OCI-LY7 (cell line): ENCODE results near the gene SH3RF3.

Source experiments
- EZH2phosphoT487 ChIP-seq: fragments of 200-600 bp; sonication (generic); IDR thresholded peaks from 2 replicates; pipeline ENCODE4 v1.6.1; 2018; ENCODE audit warnings: low read depth, borderline replicate concordance, mild to moderate bottlenecking, mixed run types, antibody characterized with exemption, low read length, moderate library complexity, mixed read lengths
- TF ChIP-seq, protein P1 (sequence below): fragments of 200-600 bp; sonication (generic); conservative IDR thresholded peaks from 2 replicates; pipeline ENCODE4 v1.5.1; 2014; ENCODE audit warnings: mild to moderate bottlenecking, antibody characterized with exemption, low read length, moderate library complexity, mixed read lengths

DNA sequence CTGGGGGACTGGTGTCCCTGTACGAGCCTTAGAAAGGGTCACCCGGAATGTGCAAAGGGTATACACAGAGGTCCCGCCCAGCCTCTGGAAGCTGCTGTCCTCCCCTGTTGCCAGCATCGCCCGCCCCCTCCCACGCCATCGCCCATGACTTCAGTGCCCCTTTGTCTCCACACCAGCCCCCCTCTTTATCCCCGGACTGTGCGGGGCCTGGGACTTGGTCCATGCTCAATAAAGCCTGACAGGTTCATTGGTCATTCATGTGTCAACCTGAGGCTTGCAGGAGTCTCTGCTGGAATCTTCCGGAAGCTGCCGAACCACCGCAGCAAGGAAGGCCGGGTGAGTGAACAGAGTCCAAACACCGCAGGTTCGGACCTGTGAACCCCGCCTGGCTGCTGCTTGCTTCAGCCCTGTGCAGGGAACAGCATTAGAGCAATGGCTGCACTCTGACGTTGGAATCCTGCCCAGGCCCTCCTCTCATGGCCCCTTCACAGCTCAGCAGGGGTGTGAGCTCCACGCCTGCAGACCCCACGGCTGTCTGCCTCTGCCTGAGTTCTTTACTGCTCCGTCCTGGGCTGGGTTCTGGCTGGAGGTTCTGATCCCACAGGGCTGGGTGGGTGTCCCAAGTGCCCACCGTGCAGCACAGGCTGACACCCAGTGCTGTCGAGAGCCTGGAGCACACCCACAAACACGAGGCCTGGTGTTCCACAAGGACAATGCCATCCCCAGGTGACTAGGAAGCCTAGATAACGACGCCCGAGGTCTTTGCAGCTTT, 388.3 kb downstream of the SH3RF3 start:
- TF ChIP-seq, protein P1, sequence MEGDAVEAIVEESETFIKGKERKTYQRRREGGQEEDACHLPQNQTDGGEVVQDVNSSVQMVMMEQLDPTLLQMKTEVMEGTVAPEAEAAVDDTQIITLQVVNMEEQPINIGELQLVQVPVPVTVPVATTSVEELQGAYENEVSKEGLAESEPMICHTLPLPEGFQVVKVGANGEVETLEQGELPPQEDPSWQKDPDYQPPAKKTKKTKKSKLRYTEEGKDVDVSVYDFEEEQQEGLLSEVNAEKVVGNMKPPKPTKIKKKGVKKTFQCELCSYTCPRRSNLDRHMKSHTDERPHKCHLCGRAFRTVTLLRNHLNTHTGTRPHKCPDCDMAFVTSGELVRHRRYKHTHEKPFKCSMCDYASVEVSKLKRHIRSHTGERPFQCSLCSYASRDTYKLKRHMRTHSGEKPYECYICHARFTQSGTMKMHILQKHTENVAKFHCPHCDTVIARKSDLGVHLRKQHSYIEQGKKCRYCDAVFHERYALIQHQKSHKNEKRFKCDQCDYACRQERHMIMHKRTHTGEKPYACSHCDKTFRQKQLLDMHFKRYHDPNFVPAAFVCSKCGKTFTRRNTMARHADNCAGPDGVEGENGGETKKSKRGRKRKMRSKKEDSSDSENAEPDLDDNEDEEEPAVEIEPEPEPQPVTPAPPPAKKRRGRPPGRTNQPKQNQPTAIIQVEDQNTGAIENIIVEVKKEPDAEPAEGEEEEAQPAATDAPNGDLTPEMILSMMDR, result no peak
- TF ChIP-seq EZH2phosphoT487, result no peak
